ENCODE results near the gene BLVRB.

- TF ChIP-seq EZH2phosphoT487 (IDR thresholded peaks at IDR 0.05; ENCODE audit: borderline replicate concordance, low read length) (no peak), CTCF (conservative IDR thresholded peaks at IDR 0.05; ENCODE audit: low read depth, low read length) (no peak), EZH2 (IDR thresholded peaks at IDR 0.05; ENCODE audit: low read length, unreplicated experiment) (no peak)
Observed at GRCh38 chr19:40512473-40513344, 47.2 kb upstream of the BLVRB start.

Measured in PC-3 (cell line).